NCI-H187 treated with DMSO at 0.1 percent for 48 hours (cell line): ENCODE results near the gene YPEL1.
"Not testable (repeated sequence)": the region's sequence is repeated elsewhere in the genome, so short reads cannot be mapped to it uniquely, and the experiment has no call there.

Source experiments
- DNase-seq: peaks from one replicate; lab custom pipeline; 2025; lab: John Stamatoyannopoulos, UW

YPEL1 gene

DNA sequence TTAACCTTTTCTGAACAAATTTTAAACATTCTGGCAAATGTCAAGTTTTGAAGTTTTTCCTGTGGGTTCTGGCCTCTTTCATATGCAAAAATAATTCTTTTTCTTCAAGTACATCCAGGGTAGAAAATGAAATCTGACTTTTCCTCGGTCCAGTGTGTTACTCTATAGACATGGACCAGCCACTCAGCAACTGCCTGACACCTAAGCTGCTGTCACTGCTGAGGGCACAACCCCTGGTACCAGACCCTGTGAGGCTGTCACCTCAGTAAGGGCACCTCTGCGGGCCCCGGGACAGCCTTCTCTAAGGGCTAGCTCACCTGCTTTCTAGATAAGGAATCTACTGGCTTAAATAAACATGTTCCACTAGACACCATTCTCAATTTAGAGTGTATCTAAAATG is 36.0 kb downstream of the YPEL1 start:
- no peak for DNase-seq

DNA sequence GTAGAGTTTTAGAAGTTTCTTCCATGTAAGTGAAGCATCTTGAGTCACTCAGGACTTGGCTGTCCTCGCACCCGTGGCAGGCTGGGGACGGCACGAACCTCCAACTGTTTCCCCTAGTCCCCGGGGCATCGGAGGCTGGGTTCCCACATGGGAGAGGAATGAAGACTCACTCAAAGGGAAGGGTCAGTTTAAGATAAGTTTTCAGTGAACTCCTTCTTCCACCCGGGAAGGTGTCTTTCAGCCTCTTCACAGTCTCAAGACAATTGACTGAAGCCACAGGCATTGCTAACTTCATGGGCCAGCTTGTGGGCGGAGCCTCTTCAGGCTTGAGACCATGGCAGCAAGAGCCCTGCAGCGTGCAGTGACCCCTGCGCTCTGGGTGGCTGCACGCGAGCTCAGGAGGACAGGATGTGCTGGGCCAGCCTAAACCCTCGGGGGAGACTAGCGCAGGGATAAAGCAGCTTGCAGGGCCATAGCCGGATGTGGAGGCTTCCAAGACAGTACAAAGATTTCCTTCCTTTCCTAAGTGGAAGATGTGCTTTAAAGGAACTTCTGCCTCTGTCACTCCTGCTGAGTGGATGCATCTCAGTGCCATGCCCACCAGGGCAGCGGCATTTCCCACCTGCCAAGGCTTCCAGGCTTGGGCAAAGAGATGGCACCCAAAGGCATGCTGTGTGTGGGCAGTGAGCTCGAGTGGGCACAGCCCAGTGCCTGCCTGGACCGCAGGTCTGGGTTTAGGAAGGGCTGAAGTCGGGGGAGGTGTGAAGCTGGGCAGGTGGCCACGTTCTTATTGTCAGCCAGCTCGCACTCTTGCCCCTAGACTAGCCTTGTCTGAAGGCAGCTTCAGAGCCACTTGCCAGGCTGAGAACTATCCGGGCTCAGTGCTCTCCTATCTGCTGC is 36.9 kb downstream of the YPEL1 start:
- no peak for DNase-seq

GRCh38 chr22:21697880-21698279 is 37.7 kb downstream of the YPEL1 start:
- DNase-seq, result no peak

GRCh38 chr22:21697021-21697771 is 38.4 kb downstream of the YPEL1 start:
- DNase-seq, result no peak

DNA sequence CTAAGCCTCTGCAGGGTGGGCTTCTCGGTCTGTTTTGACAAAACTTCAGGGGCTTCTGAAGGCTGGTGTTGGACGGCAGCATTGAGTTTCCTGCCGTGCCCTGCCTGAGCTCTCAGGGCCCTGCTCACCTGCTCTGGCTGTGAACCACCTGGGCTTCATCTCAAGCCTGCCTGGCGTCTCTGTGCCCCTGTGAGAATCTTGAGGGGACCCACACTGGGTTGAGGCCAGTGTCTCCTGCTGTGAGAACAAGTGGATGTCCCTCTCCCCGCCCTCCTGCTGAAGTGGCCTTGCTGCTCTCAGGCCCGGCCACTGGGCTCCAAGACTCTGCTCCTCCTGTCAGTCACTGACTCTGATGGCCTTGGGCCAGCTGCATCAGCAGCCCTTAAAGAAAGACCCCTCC is 39.5 kb downstream of the YPEL1 start:
- DNase-seq, result no peak

DNA sequence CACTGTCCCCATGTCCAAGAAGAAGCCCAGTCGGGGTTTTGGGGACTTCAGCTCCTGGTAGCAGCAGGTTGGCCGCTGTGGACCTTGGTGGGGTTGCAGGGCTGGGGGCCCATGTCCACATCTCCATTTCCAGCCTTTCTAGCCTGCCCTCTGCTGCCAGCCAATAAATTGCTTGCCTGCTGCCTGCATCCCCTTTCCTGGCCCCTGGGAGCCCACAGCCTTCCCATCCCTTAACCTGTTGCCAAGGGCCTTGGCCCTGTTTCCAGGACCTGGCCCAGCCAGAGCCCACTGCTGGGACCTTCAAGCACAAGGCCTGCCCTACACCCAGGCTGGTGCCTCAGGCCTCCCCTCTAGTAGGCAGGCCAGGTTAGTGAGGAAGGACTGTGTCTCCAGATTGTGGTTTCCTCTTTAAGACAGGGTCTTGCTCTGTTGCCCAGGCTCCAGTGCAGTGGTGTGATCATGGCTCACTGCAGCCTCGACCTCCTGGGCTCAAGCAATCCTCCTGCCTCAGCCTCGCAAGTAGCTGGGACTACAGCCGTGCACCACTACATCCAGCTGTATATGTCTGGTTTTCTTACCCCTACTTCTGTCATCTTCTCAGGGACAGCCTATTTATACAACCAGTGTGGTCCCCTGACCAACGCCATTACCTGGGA is 40.0 kb downstream of the YPEL1 start:
- DNase-seq, result no peak

DNA sequence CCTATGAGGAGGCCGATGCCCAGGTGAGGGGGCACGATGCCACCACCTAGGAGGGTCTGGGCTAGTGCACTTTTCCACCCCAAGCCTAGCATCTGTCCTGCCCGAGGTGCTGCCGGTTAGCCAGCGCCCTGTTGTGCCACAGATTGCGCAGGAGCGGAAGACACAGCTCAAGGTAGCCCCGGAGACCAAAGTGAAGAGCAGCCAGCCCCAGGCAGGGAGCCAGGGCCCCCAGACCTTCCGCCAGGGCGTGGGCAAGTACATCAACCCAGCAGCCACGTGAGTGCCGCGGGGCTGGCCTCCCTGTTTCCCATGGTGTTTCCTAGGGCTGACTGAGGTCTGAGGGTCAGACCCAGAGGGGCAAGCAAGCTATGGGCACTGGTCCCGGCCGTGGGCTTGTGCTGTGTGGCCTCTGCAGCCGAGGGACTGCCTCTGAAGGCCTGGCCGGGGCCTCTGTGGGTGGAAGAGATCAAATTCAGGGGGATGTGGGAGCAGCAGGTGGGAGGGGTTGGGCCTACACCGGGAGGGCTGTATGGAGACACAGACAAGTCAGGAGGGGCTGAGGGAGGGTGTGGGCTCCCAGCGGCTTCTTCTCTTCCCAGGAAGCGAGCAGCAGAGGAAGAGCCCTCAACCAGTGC is 40.7 kb downstream of the YPEL1 start:
- no peak for DNase-seq

DNA sequence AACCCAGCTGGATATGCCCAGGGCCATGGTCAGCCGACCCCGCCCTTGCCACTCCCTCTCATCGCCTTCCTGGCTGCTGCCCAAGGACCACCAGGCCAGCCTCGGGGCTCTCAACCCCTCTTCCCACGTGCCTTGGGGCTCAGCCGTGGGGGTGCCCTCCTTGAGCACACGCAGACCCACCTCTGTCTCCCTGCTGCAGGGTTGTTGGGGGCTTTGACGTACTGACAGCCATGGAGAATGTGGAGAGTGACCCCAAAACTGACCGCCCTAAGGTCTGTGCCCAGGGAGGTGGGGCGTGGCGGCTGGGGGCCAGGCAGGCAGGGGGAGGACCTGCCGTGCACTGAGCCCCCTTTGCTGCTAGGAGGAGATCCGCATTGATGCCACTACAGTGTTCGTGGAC is 41.2 kb downstream of the YPEL1 start:
- DNase-seq, result no peak

DNA sequence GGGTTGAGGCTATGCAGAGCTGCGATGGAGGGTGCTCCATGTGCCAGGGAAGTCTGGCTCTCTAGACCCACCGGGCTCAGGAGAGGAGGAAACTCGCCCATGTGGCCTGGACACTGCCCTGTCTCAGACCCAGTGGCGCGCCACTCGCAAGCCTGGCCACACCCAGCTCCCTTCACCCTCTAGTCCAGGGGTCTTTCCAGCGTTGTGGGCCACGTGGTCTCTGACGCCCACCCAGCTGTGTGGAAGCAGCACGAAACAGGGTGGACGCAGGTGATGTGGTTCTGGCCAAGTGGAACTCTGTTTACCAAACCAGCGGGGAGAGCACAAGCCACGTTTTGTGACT is 41.6 kb downstream of the YPEL1 start:
- no peak for DNase-seq

- DNase-seq, result no peak
Measured at GRCh38 chr22:21693333-21693998, 42.1 kb downstream of the YPEL1 start.

GRCh38 chr22:21692856-21693255 is 42.7 kb downstream of the YPEL1 start:
- DNase-seq, result not testable (repeated sequence)

GRCh38 chr22:21691816-21692215 is 43.8 kb downstream of the YPEL1 start:
- no peak for DNase-seq

DNA sequence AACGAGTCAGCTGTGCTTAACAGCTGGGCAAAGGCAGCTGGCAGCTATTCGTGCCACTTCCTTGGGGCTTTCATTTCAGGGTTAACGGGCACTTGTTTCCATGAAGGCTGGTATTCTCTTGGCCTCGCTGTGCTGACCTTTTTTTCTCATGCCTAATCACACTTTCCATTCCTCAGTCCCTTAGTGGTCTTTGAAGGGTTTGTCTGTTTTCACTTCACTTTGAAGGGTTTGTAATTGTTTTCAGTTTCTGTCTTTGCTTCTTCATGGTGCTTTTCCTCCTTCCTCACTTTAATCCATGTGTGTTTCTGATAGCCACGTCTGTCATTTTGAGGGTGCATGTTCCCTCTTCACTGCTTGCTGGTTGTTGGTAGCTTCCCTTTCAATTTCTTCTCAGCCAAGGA is 45.2 kb downstream of the YPEL1 start:
- no peak for DNase-seq

- no peak for DNase-seq
Measured at GRCh38 chr22:21688706-21689381, 46.8 kb downstream of the YPEL1 start.

DNA sequence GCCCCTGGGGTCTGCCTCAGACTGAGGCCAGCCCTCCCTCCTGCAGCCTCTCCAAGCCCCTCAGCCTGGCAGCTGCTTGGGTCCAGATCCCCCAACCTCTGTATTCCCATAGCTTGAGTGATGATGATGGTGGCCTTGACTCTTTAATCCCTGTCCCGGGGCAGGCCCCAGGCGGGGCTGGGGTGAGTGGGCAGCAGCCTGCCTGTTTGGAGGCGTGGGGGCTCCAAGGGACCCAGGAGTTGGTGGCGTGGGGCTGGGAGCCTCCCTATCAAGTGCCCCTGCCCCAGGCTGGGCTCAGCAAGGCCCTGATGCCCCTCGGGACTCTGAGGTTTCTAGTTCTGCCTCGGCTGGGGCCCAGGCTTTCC is 47.3 kb downstream of the YPEL1 start:
- DNase-seq, result no peak

DNA sequence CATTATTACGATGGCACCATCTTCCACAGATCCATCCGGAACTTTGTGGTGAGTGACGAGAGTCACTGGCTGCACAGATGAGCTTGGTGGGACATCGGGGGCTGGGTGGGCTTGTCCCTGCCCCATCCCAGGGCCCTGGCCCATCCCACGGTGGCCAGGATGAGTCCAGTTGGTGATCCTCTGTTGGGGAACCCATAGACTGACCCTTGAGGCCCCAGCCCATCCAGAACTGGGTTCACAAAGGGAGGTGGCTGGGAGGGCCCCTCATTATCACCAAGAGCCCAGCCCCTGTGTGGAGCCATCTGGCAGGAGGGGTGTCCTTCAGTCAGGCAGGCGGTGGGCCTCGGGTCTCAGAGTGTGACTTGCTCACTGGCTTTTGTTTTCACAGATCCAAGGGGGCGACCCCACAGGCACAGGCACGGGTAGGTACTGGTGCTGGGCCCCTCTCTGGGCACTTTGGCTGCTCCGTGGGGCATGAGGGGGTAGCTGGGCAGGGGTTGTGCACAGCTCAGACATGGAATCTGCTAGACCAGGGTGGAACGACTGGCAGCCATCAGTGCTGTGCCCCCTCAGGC is 47.8 kb downstream of the YPEL1 start:
- no peak for DNase-seq

DNA sequence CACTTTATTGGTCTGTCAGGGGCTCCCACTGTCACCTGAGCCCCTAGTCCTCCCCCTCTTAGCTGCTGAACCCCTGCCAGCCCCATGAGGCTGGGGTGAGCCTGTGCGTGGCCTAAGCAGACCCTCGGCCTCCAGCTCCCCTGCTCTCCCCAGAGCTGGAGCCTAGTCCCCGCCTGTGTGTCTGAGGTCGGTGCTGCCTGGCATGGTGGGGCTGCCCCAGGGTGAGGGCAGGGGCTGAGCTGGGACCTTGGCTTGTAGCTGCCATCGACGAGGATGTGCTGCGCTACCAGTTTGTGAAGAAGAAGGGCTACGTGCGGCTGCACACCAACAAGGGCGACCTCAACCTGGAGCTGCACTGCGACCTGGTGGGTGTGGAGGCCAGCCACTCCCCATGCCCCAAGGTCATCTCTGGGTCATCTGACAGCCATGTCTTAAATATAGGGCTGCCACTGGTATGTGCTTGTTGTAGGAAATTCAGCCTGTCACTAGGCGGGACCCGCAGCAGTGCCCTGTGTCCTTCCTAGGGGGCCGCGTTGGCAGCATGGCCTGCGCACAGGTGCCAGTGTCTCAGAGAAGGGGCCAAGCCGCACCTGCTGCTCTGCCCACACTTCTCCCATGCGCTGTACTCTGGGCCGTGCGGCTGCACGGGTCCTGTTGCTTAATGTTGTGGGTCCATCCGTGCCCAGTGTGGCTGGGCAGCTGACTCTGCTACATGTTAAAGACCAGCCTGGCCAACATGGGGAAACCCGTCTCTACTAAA is 48.8 kb downstream of the YPEL1 start:
- DNase-seq, result no peak

DNA sequence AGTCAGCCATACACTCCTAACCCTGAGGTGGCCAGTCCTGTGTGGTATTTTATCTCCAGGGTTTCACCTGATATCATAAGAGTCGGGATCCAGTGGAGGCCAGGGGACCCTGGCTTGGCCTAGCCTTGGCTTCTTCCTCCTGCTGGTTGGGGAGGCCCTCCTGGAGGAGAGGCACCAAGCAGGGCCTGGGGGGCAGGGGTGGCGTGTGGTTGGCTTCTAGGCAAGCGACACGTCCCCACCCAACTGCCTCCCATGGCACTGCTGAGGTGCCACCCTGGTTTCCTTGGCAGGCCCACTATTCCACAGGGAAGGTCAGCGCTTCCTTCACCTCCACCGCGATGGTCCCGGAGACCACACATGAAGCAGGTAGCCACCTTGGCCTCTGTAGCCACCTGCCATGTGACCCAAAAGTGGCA is 49.4 kb downstream of the YPEL1 start:
- DNase-seq, result no peak

- DNase-seq, result no peak
Measured at GRCh38 chr22:21685164-21685513, 50.5 kb downstream of the YPEL1 start.

DNA sequence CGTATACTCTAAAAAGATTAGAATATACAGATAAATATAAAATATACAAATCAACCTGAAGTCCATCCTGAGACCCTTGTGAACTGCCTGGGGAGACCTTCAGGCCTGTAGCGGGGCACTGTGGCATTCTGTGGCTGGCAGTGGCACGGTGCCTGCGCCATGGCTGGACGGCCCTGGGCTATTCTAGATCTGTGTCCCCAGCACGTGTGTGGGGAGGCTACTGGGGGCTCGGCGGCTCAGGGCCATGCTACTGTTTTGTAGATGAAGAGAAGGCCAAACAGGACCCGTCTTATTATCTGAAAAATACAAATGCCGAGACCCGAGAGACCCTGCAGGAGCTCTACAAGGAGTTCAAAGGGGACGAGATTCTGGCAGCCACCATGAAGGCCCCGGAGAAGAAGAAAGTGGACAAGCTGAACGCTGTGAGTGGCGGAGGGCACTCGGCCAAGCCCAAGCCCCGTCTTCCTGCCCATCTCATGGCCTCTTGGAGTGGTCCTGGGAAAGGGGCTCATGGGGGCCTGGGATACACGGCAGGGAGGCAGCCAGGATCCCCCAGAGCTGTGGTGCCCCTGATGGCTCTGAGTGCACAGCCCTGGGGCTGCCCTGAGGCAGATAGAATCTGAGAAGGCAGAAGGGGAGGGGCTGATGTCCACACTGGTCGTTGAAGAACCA is 51.0 kb downstream of the YPEL1 start:
- no peak for DNase-seq
